NCI-H146 treated with DMSO at 0.1 percent for 48 hours (cell line): ENCODE results near the gene KIF6.
"Not testable (repeated sequence)": the region's sequence is repeated elsewhere in the genome, so short reads cannot be mapped to it uniquely, and the experiment has no call there.

Source experiments
- DNase-seq: peaks from one replicate; lab custom pipeline; 2025; ENCODE audit not compliant: unreplicated experiment; lab: John Stamatoyannopoulos, UW

KIF6 gene

DNA sequence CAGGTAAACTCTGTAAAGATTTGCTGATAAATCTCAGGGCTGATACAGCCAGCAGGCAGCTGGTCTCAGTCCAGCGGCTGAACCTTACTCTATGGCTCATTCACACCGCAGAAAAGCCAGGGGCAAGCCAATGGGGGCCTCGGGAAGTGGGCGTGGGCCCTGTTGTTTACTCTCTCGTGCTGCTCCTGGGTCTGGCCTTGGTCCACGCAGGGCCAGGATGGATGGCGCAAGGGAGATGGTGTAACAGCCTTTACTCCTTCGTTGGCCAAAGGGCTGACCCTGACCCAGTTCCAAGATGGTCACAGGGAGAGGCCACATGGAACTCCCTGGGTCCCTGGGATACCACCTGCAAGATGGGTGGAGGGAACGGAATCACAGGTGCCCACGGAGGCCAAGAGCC, 427.1 kb downstream of the KIF6 start:
- no peak for DNase-seq

DNA sequence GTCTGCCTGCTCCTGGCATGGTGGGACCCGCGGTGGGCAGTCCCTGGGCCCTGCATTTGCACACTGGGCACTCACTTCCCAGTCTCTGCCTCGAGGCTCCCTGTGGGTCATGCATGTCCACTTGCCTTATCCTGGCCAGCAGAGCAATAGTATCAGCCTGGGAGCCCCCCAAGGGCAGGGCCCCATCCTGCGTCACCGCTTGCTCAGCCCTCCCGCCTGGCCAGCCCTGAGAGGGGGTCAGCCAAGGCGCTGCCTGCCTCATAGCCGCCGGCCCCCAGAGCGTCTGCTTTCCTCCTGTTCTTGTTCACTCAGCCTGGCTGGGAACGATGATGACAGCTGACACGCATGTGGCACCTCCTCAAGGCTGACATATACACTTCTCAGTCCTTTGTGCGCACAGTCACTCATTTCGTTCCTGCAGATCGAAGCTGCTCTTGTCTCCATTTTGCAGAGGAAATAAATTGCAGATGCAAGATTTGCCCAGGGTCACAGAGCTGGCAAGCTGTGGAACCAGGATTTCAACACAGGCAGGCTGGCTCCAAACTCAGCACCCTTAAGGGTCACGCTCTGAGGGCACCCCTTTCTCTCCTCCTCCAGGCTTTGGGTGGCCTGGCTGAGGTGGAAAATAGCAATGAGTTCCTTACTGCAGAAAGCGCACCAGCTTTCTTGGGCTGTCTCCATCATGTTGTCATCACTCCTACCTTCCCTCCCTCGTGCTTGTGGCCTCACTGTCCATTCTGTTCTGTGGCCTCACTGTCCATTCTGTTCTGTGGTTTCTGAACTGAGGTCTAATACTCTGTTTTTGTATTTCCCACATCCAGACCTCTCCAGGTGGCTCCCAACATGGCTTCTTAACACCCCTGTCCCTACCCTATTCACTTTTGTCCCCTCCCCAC, 428.2 kb downstream of the KIF6 start:
- DNase-seq, result no peak

DNA sequence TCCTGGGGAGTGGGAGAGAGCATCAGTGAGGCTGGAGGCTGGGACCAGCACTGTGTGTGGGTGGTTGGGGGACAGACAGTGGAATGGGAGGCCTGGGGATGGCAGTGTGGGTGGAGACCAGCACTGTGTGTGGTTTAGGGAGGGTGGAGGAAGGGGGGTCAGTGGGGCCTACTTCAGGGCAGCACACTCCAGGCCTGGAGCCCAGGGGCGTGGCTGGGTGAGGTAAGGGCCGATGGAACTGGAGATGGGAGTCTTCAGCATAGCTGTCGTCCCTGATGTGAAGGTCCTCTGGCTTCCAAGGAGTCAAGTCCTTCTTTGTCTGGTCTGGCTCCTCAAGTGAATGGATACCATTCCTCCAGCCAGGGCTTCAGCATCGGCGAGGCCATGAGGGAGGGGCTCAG, 429.6 kb downstream of the KIF6 start:
- no peak for DNase-seq

DNA sequence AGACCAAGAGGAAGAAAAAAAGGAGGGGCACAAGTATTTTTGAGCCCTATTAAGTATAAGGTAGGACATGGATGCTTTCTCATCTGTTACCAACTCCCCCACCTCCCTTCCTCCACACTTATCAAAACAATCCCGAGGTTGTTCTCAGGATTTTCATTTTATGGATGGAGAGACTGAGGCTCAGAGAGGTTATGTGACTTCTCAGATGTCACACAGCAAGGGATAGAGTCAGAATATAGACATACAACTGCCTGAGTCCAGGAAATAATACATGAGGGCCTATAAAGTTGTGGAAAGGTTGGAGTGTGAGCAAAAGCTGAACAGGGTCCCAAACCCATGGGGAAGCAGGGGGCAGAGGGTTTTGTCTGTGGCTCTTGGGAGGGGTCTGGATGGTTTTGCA, 430.3 kb downstream of the KIF6 start:
- DNase-seq, result no peak

DNA sequence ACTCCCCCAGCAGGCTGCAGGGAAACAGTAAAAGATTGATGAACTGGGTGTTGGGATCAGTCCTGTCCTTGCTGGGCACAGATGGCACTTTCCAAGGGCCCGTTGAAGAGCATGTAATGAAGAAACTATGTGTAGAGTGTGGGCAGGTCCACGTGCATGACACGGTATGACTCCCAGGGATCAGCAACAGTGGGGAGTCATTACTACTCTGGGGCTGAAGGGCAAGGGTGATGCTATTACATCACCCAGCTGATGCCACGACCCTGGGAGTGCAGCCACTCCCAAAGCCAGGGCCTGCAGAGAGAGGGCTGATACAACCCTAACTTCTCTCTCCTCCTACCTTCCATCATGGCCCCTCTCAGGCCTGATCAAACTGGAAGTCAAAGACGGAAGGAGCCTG, 431.1 kb downstream of the KIF6 start:
- no peak for DNase-seq

DNA sequence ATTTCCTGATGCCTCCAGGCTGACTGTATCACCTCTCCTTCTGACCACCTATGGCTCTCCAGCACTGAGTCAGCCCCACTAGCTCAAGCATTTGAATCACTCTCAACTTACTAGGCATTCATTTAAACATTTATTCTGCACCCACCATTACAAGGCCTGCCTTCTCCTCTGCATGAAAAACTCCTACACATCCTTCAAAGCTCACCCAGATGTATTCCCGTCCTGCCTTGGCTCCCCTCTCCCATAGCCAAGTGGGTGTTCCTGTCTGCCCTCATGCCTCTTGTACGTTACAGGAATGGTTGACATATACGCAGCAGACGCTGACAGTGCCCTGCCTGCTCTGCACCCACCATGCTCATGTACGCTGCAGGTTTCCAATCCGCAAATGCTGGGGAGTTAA, 432.6 kb downstream of the KIF6 start:
- DNase-seq, result no peak

DNA sequence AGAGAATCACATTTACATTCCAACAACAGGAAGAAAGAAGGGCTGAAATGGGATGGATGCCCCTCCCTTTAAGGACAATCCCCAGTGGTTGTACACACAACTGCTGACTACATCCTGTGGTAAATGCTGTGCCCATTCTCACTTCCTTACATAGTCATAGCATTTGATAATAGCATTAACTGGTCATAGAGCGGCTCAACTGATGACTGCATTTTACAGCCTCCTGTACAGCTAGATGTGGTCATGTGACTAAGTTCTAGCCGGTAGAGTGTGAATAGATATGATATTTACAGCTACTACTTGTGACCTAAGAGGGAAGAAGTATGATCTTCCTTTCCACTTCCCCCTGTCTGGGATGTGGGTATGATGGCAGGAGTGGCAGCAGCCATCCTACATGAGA, 435.7 kb downstream of the KIF6 start:
- DNase-seq, result no peak

DNA sequence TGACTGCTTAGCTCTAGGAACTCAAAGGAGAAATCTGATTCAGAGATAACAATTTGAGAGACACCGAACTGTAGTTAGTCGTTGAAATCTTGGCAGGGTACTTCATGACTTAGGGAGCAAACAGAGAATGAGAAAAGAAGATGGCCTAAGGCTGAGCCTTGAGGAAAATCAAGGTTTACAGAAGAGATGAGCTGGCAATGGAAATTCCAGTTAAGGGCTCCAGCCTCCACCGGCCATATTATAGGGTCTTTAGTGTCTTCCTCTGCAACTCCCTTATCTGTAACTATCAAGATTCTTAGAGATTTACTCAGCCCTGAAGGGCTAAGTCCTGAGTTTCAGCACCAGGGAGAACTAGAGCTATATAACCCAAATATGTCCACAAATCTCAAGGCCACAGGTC, 437.6 kb downstream of the KIF6 start:
- DNase-seq, result no peak

DNA sequence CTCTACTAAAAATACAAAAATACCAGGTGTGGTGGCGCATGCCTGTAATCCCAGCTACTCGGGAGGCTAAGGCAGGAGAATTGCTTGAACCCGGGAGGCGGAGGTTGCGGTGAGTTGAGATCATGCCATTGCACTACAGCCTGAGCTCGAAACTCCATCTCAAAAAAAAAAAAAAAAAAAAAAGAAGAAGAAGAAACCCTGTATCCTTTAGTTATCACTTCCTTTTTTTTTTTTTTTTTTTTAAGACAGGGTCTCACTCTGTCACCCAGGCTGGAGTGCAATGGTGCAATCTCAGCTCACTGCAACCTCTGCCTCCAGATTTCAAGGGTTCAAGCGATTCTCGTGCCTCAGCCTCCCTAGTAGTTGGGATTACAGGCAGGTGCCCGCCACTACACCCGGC, 438.6 kb downstream of the KIF6 start:
- DNase-seq, result not testable (repeated sequence)

DNA sequence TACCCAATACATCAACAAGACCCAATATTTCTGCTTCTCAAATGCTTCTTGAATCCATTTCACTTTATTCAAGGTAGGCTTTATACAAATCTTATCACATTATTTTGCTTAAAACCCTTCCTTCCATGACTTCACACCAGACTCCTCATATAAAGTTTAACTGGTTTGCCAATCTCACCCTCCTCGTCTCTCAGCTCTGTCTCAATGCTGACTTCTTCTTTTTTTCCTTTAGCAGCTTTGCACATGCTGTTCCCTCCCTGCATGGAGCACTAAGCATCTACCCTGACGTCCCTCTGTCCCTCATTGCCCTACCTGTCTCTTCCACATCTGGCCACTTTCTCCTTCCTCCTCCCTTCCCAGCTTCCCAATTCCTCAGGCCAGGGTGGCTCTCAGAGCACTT, 442.4 kb downstream of the KIF6 start:
- DNase-seq, result no peak

DNA sequence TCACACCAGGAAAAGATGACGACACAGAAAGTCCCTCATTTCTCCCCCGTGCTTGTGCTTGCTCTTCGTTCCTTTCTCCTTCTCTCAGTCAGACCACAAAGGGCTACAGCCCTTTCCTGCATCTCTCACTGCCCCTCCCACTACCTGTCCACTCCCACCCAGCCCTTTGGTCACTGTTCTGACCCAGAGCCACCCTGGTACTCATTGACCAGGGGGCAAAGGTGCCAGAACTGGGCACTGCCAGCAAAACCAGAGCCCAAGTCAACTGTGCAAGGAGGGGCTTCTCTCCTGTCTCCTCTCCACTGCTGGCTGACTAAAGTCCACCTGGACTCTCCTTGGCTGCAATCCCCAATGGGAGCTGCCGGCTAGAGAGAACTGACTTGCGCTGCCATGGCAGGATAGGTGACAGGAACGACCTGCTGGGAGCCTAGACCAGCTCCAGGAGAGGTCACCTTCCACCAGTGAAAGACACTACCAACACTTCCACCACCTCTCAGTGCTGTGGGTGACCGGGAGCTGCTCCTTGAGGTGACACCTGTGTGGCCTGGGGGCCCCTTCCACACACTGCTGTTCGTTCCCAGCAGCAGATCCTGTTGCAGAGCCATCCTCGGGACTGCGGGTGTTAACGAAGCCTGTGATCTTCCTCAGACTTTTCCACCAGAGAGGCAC, 443.8 kb downstream of the KIF6 start:
- no peak for DNase-seq

DNA sequence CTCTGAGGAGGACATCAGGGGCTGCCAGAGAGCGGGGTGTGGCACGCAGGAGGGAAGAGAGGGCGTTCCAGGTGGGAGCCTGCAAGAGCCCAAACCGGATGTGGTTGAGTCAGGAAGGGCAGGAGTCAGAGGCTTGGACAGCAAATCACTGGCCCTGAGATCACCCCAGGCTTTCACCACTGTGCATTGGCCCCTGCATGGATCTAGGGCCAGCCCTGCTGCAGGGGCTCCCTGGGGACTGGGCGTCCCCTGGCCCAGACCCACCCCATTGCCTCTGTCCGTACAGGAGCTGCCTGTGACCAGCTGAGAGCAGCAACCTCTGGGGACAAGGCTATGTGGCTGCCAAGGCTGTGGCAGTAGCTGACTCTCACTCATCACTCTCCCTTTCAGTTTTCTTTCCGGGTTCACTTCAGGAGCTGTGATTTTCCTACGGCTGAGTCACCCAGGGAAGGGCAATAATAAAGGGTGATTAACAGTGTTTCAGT, 444.9 kb downstream of the KIF6 start:
- no peak for DNase-seq
